HG03064 (cell line): ENCODE measurements around the gene HPCAL1.

Source experiments
- ATAC-seq: cut with Tn5 transposase; IDR thresholded peaks from one replicate; pipeline ENCODE4 v1.9.1; 2021; ENCODE audit warnings: low read depth; ENCODE audit not compliant: unreplicated experiment

HPCAL1 gene

GRCh38 chr2:10366601-10367270, 64.0 kb downstream of the HPCAL1 start:
- ATAC-seq: no peak

DNA sequence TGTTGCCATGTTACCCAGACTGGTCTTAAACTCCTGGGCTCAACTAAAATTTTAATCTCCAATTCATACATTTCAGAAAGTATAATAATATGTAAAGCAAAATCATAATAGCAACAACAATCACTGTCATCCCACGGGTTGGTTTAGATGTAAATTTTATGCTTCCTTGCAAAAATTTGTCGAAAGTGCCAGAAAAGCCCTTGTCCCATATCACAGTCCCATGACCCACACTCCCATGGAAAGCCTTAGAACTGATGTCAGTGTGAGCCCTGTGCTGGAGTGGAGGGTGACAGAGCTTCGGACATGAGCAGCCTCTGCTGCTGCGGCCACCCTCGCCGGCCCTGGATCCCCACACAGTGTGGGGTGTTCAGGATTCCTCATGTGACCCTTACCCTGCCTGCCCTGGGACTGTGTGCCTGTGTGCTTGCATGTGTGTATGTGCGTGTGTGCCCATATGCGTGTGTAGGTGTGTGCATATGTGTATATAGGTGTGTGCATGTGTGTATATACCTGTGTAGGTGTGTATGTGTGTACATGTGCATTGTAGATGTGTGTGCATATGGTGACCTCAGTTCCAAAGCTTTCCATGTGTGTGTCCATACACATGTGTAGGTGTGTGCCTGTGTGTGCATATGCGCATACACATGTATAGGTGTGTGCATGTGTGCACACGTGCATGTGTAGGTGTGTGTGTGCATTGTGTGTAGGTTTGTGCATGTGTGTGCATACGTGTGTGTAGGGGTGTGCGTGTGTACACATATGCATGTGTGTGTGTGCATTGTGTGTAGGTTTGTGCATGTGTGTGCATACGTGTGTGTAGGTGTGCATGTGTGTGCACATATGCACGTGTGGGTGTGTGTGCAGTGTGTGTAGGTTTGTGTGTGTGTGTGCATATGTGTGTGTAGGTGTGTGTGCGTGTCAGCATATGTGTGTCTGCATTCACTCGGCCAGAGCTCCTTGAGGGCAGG, 65.1 kb downstream of the HPCAL1 start:
- no peak for ATAC-seq

DNA sequence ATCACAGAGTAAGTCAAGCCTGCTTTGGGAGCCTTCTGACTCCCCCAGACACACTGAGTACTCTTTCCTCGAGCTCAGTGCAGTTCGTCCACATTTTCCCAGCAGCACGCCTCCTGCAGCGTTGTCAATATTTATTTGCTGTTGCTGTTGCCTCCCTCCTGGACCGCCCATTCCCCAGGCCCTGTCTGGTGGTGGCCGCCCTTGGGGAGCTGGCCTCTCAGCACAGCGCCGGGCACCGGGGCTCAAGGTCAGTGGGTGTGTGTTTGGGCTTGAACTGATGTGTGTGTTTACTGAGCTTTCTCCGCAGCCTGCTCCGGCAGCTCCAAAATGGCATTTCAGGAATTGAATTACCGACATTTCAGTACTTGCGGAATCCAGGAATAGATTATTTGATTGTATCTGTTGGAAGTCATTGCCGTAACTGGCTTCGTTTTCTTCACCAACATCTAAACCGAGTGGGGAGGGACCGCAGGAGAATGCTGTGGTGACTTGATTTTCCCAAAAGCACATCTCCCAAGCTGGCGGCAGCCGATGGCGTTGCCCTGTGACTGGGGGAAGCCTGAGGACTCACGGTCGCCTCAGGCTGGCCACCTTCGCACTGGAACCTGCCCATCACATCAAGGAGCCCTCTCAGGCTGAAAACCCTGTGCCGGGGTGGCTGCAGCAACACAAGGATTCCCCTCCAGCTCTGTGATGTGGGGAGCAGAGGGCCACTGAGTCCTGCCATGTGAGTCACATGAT, 66.0 kb downstream of the HPCAL1 start:
- ATAC-seq: no peak

GRCh38 chr2:10369269-10370255, 66.9 kb downstream of the HPCAL1 start:
- no peak for ATAC-seq

DNA sequence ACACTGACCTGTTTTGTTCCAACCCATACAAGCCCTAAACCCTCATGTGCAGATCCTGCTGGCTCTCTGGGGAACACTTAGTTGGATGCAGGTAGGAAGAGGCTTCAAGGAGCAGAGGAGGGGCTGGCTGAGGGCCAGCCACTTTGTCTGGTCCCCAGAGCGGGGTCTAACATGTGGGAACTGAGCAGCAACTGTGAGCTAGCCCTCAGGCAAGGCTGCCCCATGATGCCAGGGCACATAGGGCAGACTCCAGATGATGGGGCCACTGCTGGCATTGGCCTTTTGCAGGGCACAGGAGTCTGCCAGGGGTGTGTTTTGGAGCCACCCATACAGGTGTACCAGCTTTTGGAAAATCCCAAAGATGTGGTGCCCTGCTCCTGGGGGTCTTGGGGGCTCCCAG, 67.7 kb downstream of the HPCAL1 start:
- ATAC-seq: no peak

DNA sequence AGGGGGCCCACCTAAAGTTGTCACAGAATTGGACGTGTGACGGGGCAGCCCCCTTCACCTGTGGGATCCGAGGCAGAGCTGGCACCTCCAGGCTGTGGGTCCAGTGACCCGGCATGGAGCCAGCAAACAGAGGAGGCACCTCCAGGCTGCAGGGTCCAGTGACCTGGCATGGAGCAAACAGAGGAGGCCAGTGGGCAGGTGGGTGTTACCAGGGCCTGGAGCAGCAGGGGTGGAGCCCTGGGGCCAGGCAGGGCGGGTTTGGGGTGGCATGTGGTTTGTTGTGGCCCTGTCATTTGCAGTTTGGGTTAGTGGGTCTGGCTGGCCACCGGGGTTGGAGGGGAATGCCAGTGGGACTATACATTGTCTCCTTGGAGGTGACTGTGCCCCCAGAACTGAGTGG, 68.2 kb downstream of the HPCAL1 start:
- ATAC-seq: no peak

DNA sequence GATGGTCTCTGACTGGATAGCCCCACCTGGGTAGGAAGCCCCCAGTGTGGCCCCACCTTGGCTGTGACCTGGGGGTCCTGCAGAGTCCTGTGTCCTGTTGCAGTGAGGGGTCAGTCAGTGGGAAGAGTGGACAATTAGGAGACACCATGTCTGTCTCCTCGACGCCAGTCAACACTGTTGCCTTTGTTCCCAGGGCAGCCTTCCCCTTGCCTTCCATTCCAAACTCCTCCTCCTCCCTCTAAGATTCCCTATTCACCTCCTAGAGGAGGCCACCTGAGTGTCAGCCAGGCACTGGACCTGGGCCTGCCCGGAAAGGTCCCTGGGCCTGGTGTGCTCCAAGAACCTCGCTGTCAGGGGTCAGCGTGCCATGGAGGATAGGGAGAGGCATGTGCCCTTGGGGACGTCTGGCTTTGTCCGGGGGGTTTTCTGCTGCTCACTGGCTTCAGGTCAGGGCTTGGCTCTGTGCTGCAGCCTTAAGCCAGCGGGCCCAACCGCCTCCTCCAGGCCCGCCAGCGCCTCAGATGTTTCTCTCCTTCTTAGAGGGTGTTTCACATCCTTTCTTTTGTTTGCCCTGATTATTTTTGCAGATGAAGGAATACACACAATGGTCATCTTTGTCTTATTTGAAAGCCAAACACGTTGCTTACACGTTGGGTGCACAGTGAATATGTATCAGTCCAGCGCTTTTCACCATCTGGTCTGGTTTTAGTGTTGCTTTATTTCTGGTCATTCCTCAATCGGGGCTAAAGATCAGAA, 68.9 kb downstream of the HPCAL1 start:
- ATAC-seq: no peak

- ATAC-seq: no peak
Observed at GRCh38 chr2:10372203-10372861, 69.6 kb downstream of the HPCAL1 start.

DNA sequence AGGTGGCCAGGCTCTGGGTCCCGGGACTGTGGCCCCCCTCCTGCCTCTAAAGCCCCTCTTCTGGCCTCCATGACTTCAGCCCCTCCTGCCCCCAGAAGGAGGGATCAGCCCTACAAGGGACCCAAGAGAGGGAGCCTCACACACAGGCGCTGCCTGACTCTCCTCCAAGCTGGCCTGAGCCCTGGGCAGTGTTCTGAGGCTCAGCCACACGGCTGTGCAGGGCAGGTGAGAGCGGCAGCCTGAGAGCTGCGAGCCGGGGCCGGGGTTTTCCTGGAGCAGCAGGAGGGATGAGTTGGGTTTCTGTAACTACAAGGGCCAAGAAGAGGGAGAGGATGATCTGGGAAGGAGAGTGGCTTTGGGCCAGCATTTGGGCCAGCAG, 70.1 kb downstream of the HPCAL1 start:
- ATAC-seq: no peak

- ATAC-seq: no peak
Observed at GRCh38 chr2:10373931-10374330, 71.2 kb downstream of the HPCAL1 start.

- no peak for ATAC-seq
Observed at GRCh38 chr2:10374362-10374943, 71.7 kb downstream of the HPCAL1 start.

- ATAC-seq: no peak
Observed at GRCh38 chr2:10375570-10376281, 73.0 kb downstream of the HPCAL1 start.

- ATAC-seq: no peak
Observed at GRCh38 chr2:10377052-10377746, 74.5 kb downstream of the HPCAL1 start.

DNA sequence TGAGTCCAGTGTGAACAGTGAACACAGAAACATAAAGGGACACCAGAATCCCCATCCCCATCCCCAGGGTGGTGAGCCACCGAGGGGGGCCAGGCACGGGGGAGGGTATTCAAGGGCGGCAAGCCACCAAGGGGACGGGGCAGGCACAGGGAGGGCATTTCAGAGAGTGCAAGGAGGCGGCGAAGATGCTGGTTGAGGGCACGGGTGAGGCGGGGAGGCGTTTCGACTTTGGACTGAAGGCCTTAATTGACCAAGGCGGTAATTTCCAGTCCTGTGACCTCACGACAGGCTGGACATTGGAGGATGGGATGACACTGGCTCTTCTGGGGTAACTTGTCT, 75.0 kb downstream of the HPCAL1 start:
- no peak for ATAC-seq

GRCh38 chr2:10378189-10378588, 75.5 kb downstream of the HPCAL1 start:
- peak; percentile 58 for ATAC-seq

GRCh38 chr2:10380048-10380926, 77.6 kb downstream of the HPCAL1 start:
- ATAC-seq: no peak
